ENCODE measurements around the gene NUP62CL.

DNA sequence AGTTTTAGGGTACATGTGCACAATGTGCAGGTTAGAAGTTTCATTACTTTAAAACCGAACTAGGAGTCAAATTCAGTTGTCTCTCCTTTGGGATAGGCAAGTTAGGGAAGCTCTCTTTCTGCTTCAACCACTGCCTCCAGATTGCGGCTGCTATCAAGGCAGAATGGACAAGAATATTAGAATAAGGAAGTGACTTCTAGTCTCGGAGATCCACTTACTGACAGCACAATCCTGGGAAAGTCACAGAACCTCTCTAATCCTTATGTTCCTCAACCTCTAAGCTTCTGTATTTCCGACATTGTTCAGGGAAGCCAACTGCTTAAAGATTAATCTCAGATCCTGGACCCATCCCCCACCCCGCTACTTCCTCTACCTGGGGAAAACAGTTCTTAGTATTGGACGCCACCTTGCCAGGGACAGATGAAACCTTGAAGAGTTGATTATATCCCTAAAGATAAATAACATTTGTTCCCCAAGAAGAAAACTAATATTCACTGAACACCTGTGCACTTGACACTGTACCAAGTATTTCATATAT is 2.1 kb downstream of the NUP62CL start:
- TF ChIP-seq, protein P1, sequence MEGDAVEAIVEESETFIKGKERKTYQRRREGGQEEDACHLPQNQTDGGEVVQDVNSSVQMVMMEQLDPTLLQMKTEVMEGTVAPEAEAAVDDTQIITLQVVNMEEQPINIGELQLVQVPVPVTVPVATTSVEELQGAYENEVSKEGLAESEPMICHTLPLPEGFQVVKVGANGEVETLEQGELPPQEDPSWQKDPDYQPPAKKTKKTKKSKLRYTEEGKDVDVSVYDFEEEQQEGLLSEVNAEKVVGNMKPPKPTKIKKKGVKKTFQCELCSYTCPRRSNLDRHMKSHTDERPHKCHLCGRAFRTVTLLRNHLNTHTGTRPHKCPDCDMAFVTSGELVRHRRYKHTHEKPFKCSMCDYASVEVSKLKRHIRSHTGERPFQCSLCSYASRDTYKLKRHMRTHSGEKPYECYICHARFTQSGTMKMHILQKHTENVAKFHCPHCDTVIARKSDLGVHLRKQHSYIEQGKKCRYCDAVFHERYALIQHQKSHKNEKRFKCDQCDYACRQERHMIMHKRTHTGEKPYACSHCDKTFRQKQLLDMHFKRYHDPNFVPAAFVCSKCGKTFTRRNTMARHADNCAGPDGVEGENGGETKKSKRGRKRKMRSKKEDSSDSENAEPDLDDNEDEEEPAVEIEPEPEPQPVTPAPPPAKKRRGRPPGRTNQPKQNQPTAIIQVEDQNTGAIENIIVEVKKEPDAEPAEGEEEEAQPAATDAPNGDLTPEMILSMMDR (conservative IDR thresholded peaks at IDR 0.05; ENCODE audit: low read length), result no peak
- TF ChIP-seq EZH2phosphoT487 (IDR thresholded peaks at IDR 0.05; ENCODE audit: borderline replicate concordance, low read depth, low read length), result no peak
